CD14-positive monocyte (primary cell): ENCODE data around the gene ANTXRL. TPM values are rescaled to one million over a fixed set of nuclear protein-coding genes. Genes with fewer than 3 reads are reported as not detected.
A peak's percentile ranks its signal among the peaks of the same experiment; 100 is the strongest.

Source experiments
- DNase-seq, 3 donors: peaks; one replicate each; pipeline ENCODE4 v3.0.0-alpha.2; 2011 to 2022
- H2AFZ ChIP-seq: 2 replicates; pipeline ENCODE4 v1.6.0; 2012; ENCODE audit warnings: mild to moderate bottlenecking, low read depth, low read length, inconsistent platforms; ENCODE audit not compliant: insufficient read depth, poor library complexity, severe bottlenecking
- H3K27ac ChIP-seq, 2 donors: 1 replicate in 1 of 2; 2 replicates in 1 of 2; pipeline ENCODE4 v1.5.1; 2012 to 2013; ENCODE audit warnings: low read length in 2 of 2, control low read depth in 1 of 2, inconsistent platforms in 1 of 2, low read depth in 1 of 2, mild to moderate bottlenecking in 1 of 2
- H3K27me3 ChIP-seq, 2 donors: one replicate each; pipeline versions ENCODE4 v1.6.0 to v1.6.1; 2011 to 2013; ENCODE audit warnings: low read length in 2 of 2; ENCODE audit not compliant: control insufficient read depth in 2 of 2, insufficient read depth in 2 of 2
- H3K36me3 ChIP-seq, 2 donors: replicated peaks in 1 of 2; 1 replicate in 1 of 2; 2 replicates in 1 of 2; pipeline versions ENCODE4 v1.5.1 to v1.6.1; 2012 to 2013; ENCODE audit warnings: low read length in 2 of 2, control low read depth in 1 of 2, inconsistent platforms in 1 of 2, mild to moderate bottlenecking in 1 of 2; ENCODE audit not compliant: insufficient read depth in 2 of 2, control insufficient read depth in 1 of 2
- H3K4me1 ChIP-seq, 2 donors: 1 replicate in 1 of 2; 2 replicates in 1 of 2; pipeline versions ENCODE4 v1.5.1 to v1.6.1; 2012 to 2013; ENCODE audit warnings: low read length in 2 of 2, control low read depth in 1 of 2, inconsistent platforms in 1 of 2, mild to moderate bottlenecking in 1 of 2, moderate library complexity in 1 of 2; ENCODE audit not compliant: insufficient read depth in 2 of 2, control insufficient read depth in 1 of 2
- H3K4me2 ChIP-seq: replicated peaks from 2 replicates; pipeline ENCODE3; 2012; ENCODE audit warnings: low read length, moderate library complexity, mild to moderate bottlenecking; ENCODE audit not compliant: poor library complexity, severe bottlenecking; ENCODE audit errors: extremely low read depth
- H3K4me3 ChIP-seq, 3 experiments: fragments of 200-600 bp in 1 of 3; sonication (generic) in 1 of 3; replicated peaks in 1 of 3; 1 replicate in 2 of 3; 2 replicates in 1 of 3; pipeline ENCODE4 v1.5.1; 2011 to 2013; ENCODE audit warnings: low read length in 3 of 3, mild to moderate bottlenecking in 3 of 3, control low read depth in 2 of 3, low read depth in 2 of 3, inconsistent platforms in 1 of 3, moderate library complexity in 1 of 3
- H3K79me2 ChIP-seq: 2 replicates; pipeline ENCODE4 v1.6.0; 2012; ENCODE audit warnings: mild to moderate bottlenecking, control low read depth, inconsistent platforms, low read length, moderate library complexity; ENCODE audit not compliant: insufficient read depth
- H3K9ac ChIP-seq: 2 replicates; pipeline ENCODE4 v1.6.0; 2017; ENCODE audit warnings: low read length, mild to moderate bottlenecking; ENCODE audit not compliant: insufficient read depth, poor library complexity, severe bottlenecking
- H3K9me3 ChIP-seq, 2 donors: replicated peaks in 1 of 2; 1 replicate in 1 of 2; 2 replicates in 1 of 2; pipeline versions ENCODE4 v1.5.1 to v1.6.1; 2012 to 2013; ENCODE audit warnings: low read length in 2 of 2, control low read depth in 1 of 2; ENCODE audit not compliant: control insufficient read depth in 1 of 2, insufficient read depth in 1 of 2
- H4K20me1 ChIP-seq: 2 replicates; pipeline ENCODE4 v1.6.0; 2012; ENCODE audit warnings: mild to moderate bottlenecking, low read length, control low read depth, moderate library complexity; ENCODE audit not compliant: insufficient read depth
- H3K27ac Mint-ChIP-seq, 7 donors: one replicate each; pipeline ENCODE4 v1.8.0; 2020; ENCODE audit warnings: mild to moderate bottlenecking in 7 of 7, mixed read lengths in 7 of 7, moderate library complexity in 6 of 7, inconsistent platforms in 2 of 7
- H3K27me3 Mint-ChIP-seq, 3 donors: one replicate each; pipeline ENCODE4 v1.8.0; 2021 to 2022; ENCODE audit warnings: low read depth in 3 of 3, mild to moderate bottlenecking in 3 of 3, mixed read lengths in 3 of 3, moderate library complexity in 3 of 3, inconsistent platforms in 1 of 3
- H3K36me3 Mint-ChIP-seq, 2 donors: one replicate each; pipeline ENCODE4 v1.8.0; 2020; ENCODE audit warnings: mixed read lengths in 2 of 2, inconsistent platforms in 1 of 2, mild to moderate bottlenecking in 1 of 2
- H3K4me1 Mint-ChIP-seq: one replicate; pipeline ENCODE4 v1.8.0; 2020; ENCODE audit warnings: mild to moderate bottlenecking, mixed read lengths
- H3K4me3 Mint-ChIP-seq, 2 donors: one replicate each; pipeline ENCODE4 v1.8.0; 2020; ENCODE audit warnings: mild to moderate bottlenecking in 2 of 2, mixed read lengths in 2 of 2, moderate library complexity in 1 of 2
- H3K9me3 Mint-ChIP-seq, 7 donors: one replicate each; pipeline ENCODE4 v1.8.0; 2020 to 2022; ENCODE audit warnings: mixed read lengths in 7 of 7, mild to moderate bottlenecking in 6 of 7, moderate library complexity in 6 of 7, inconsistent platforms in 2 of 7
- CTCF ChIP-seq: fragments of 200-600 bp; IDR thresholded peaks from one replicate; pipeline ENCODE4 v1.8.0; 2022; ENCODE audit warnings: antibody characterized with exemption, mild to moderate bottlenecking
- WGBS: methylation state at CpG from one replicate; pipeline ENCODE4 v1.1.5; 2013; ENCODE audit warnings: missing lambda C conversion rate; ENCODE audit not compliant: insufficient coverage; 5-methylcytosine and 5-hydroxymethylcytosine counted together
- intact Hi-C, 2 donors: fragments of 100-400 bp; cut with micrococcal nuclease; formaldehyde crosslinking; loops; one replicate each; pipeline versions ENCODE4 v1.15.0 to v1.15.1; 2023
- polyA plus RNA-seq, 3 donors: library from polyadenylated mRNA; depleted of rRNA in 1 of 3; unstranded in 2 of 3; stranded (reverse) in 1 of 3; fragments of 300-500 nt in 2 of 3; fragments of >200 nt in 1 of 3; fragmentation: Illumina TruSeq in 2 of 3; gene quantifications; 1 replicate in 2 of 3; 2 replicates in 1 of 3; pipeline ENCODE4 v1.2.3, GENCODE V29; 2012 to 2021

Gene ANTXRL
- polyA plus RNA-seq, 3 donors = not detected

GRCh38 chr10:46328853-46329689, 42.3 kb downstream of the ANTXRL start:
- Mint-ChIP-seq H3K4me1 (peaks cover 2% of the 10 kb centered on the region), H3K4me3 (no peak overlapping the region), H3K27me3 (peaks cover 3 to 5% (median 4%) of the 10 kb centered on the region in 3 donors), H3K9me3 (peaks cover 0 to 2% (median 0%) of the 10 kb centered on the region in 7 donors), H3K27ac (peak overlapping the region in 1 of 7 donors; percentile 23), H3K36me3 (no peaks in the 10 kb centered on the region)
- no peak overlapping the region for H3K27ac ChIP-seq
- DNase-seq = no peak
- WGBS = over 99% methylated on average over 8 of the region's 9 CpGs
- H3K4me1 ChIP-seq = no peaks in the 10 kb centered on the region
- no peak for TF ChIP-seq CTCF
- no peaks in the 10 kb centered on the region for H4K20me1 ChIP-seq
- no peaks in the 10 kb centered on the region for H3K79me2 ChIP-seq
- no peaks in the 10 kb centered on the region for H3K9me3 ChIP-seq
- H3K4me2 ChIP-seq = no peak overlapping the region
- intact Hi-C loops = no loop called here
- H3K4me3 ChIP-seq = no peak overlapping the region
- H2AFZ ChIP-seq = no peak overlapping the region
- H3K9ac ChIP-seq = no peak overlapping the region
- H3K27me3 ChIP-seq = no peaks in the 10 kb centered on the region
- no peaks in the 10 kb centered on the region for H3K36me3 ChIP-seq

GRCh38 chr10:46329690-46330016, 42.9 kb downstream of the ANTXRL start:
- Mint-ChIP-seq H3K27ac (no peak overlapping the region), H3K36me3 (no peaks in the 10 kb centered on the region), H3K9me3 (peaks cover 0 to 2% (median 0%) of the 10 kb centered on the region in 7 donors), H3K4me3 (no peak overlapping the region), H3K27me3 (peaks cover 3 to 5% (median 4%) of the 10 kb centered on the region in 3 donors), H3K4me1 (peaks cover 2% of the 10 kb centered on the region)
- Histone ChIP-seq H3K36me3 (no peaks in the 10 kb centered on the region), H3K9me3 (no peaks in the 10 kb centered on the region), H3K4me2 (no peak overlapping the region), H3K27ac (no peak overlapping the region), H4K20me1 (no peaks in the 10 kb centered on the region), H3K9ac (no peak overlapping the region), H2AFZ (no peak overlapping the region), H3K27me3 (no peaks in the 10 kb centered on the region), H3K79me2 (no peaks in the 10 kb centered on the region), H3K4me1 (no peaks in the 10 kb centered on the region), H3K4me3 (no peak overlapping the region)
- no peak for DNase-seq
- intact Hi-C loops = no loop called here
- WGBS = 91% methylated on average over 8 of the region's 8 CpGs
- no peak for TF ChIP-seq CTCF
